Trophoblast cell (in vitro differentiated cells and primary cell): ENCODE measurements around the gene BMP2K.

Experiments
- DNase-seq, 2 donors: peaks; one replicate each; pipeline ENCODE4 v3.0.0-alpha.2; 2016
- H2AFZ ChIP-seq: 2 replicates; pipeline ENCODE4 v1.6.1; 2013; ENCODE audit warnings: low read length, moderate library complexity, mild to moderate bottlenecking; ENCODE audit not compliant: insufficient read depth, poor library complexity
- H2AK5ac ChIP-seq: 2 replicates; pipeline ENCODE4 v1.6.1; 2013; ENCODE audit warnings: mild to moderate bottlenecking, low read length
- H2BK120ac ChIP-seq: 2 replicates; pipeline ENCODE4 v1.6.1; 2013; ENCODE audit warnings: low read length, mild to moderate bottlenecking, moderate library complexity; ENCODE audit not compliant: insufficient read depth, poor library complexity
- H2BK12ac ChIP-seq: 2 replicates; pipeline ENCODE4 v1.6.1; 2013; ENCODE audit warnings: mild to moderate bottlenecking, low read length, moderate library complexity
- H2BK5ac ChIP-seq: 2 replicates; pipeline ENCODE4 v1.6.1; 2013; ENCODE audit warnings: low read length, low read depth, moderate library complexity, mild to moderate bottlenecking; ENCODE audit not compliant: poor library complexity
- H3K14ac ChIP-seq: 2 replicates; pipeline ENCODE4 v1.6.1; 2013; ENCODE audit warnings: mild to moderate bottlenecking, low read length
- H3K18ac ChIP-seq: 2 replicates; pipeline ENCODE4 v1.6.1; 2013; ENCODE audit warnings: mild to moderate bottlenecking, low read length
- H3K23ac ChIP-seq: 2 replicates; pipeline ENCODE4 v1.6.1; 2013; ENCODE audit warnings: low read length
- H3K27ac ChIP-seq: 2 replicates; pipeline ENCODE4 v1.5.1; 2013; ENCODE audit warnings: low read depth, mild to moderate bottlenecking, inconsistent platforms, low read length, moderate library complexity
- H3K27me3 ChIP-seq: 2 replicates; pipeline ENCODE4 v1.6.1; 2013; ENCODE audit warnings: inconsistent platforms, mild to moderate bottlenecking, low read length, moderate library complexity; ENCODE audit not compliant: insufficient read depth
- H3K36me3 ChIP-seq, 2 experiments: 1 replicate in 1 of 2; 2 replicates in 1 of 2; pipeline ENCODE4 v1.6.1; 2013; ENCODE audit warnings: low read length in 2 of 2, mild to moderate bottlenecking in 2 of 2, moderate library complexity in 1 of 2; ENCODE audit not compliant: insufficient read depth in 2 of 2, control insufficient read depth in 1 of 2
- H3K4ac ChIP-seq: 2 replicates; pipeline ENCODE4 v1.6.1; 2013; ENCODE audit warnings: low read depth, mild to moderate bottlenecking, low read length, moderate library complexity
- H3K4me1 ChIP-seq, 2 experiments: 1 replicate in 1 of 2; 2 replicates in 1 of 2; pipeline ENCODE4 v1.6.1; 2013; ENCODE audit warnings: low read length in 2 of 2, mild to moderate bottlenecking in 2 of 2, moderate library complexity in 1 of 2; ENCODE audit not compliant: insufficient read depth in 2 of 2, control insufficient read depth in 1 of 2
- H3K4me2 ChIP-seq: 2 replicates; pipeline ENCODE4 v1.6.1; 2013; ENCODE audit warnings: inconsistent platforms, mild to moderate bottlenecking, low read length, moderate library complexity
- H3K4me3 ChIP-seq: 2 replicates; pipeline ENCODE4 v1.5.1; 2013; ENCODE audit warnings: mild to moderate bottlenecking, low read depth, low read length, inconsistent platforms
- H3K79me1 ChIP-seq: one replicate; pipeline ENCODE4 v1.6.1; 2013; ENCODE audit warnings: low read length
- H3K79me2 ChIP-seq: 2 replicates; pipeline ENCODE4 v1.6.1; 2013; ENCODE audit warnings: low read length, mild to moderate bottlenecking; ENCODE audit not compliant: control insufficient read depth, insufficient read depth, poor library complexity
- H3K9ac ChIP-seq: 2 replicates; pipeline ENCODE4 v1.6.1; 2013; ENCODE audit warnings: mild to moderate bottlenecking, low read length
- H3K9me3 ChIP-seq: 2 replicates; pipeline ENCODE4 v1.6.1; 2013; ENCODE audit warnings: low read depth, mild to moderate bottlenecking, control low read depth, inconsistent platforms, low read length; ENCODE audit not compliant: insufficient read depth
- H4K12ac ChIP-seq: 2 replicates; pipeline ENCODE4 v1.6.1; 2013; ENCODE audit warnings: low read depth, mild to moderate bottlenecking, low read length, moderate library complexity
- H4K8ac ChIP-seq: 2 replicates; pipeline ENCODE4 v1.6.1; 2013; ENCODE audit warnings: low read depth, mild to moderate bottlenecking, low read length, moderate library complexity
- H4K91ac ChIP-seq: one replicate; pipeline ENCODE4 v1.6.1; 2013; ENCODE audit warnings: low read depth, mild to moderate bottlenecking, low read length, moderate library complexity
- WGBS: extraction: QIAGEN DNeasy Blood & Tissue Kit; methylation state at CpG from one replicate; pipeline ENCODE4 v1.1.7; 2013; ENCODE audit warnings: missing lambda C conversion rate; ENCODE audit not compliant: insufficient read length, insufficient coverage; ENCODE audit errors: extremely low coverage; 5-methylcytosine and 5-hydroxymethylcytosine counted together

Gene BMP2K

GRCh38 chr4:78809295-78809694 lies 33.1 kb downstream of the BMP2K start:
- Histone ChIP-seq H3K4me3 (no peak overlapping the region), H3K4me1 (peaks cover 0 to 4% of the 10 kb centered on the region in 2 experiments)

GRCh38 chr4:78809928-78810835 lies 34.0 kb downstream of the BMP2K start:
- no peak overlapping the region for H3K4ac ChIP-seq

More at GRCh38 chr4:78809295-78809694, 33.1 kb downstream of the BMP2K start:
- no peak overlapping the region for H2AFZ ChIP-seq
- H3K14ac ChIP-seq, result no peak overlapping the region
- peak overlapping the region; percentile 10 for H3K18ac ChIP-seq
- no peak overlapping the region for H3K4ac ChIP-seq
- no peak overlapping the region for H4K12ac ChIP-seq
- no peak overlapping the region for H3K9ac ChIP-seq
- H3K79me2 ChIP-seq, result no peaks in the 10 kb centered on the region
- no peak for DNase-seq
- no peak overlapping the region for H3K27ac ChIP-seq
- H2BK120ac ChIP-seq, result no peak overlapping the region
- H3K36me3 ChIP-seq, result no peaks in the 10 kb centered on the region
- no peaks in the 10 kb centered on the region for H3K27me3 ChIP-seq
- WGBS, result no CpG with 5 or more reads among the region's 2 CpGs
- no peak overlapping the region for H2BK12ac ChIP-seq
- H3K79me1 ChIP-seq, result no peaks in the 10 kb centered on the region
- no peak overlapping the region for H4K8ac ChIP-seq
- H3K23ac ChIP-seq, result no peak overlapping the region
- H3K9me3 ChIP-seq, result no peaks in the 10 kb centered on the region
- no peak overlapping the region for H2AK5ac ChIP-seq
- no peak overlapping the region for H2BK5ac ChIP-seq
- no peak overlapping the region for H3K4me2 ChIP-seq
- H4K91ac ChIP-seq, result no peak overlapping the region

GRCh38 chr4:78811034-78811433 lies 34.9 kb downstream of the BMP2K start:
- H2BK5ac ChIP-seq, result no peak overlapping the region
- H3K4me1 ChIP-seq, result peaks cover 0 to 4% of the 10 kb centered on the region in 2 experiments
- H4K8ac ChIP-seq, result no peak overlapping the region
- no peak overlapping the region for H3K9ac ChIP-seq
- no peaks in the 10 kb centered on the region for H3K9me3 ChIP-seq
- no peak overlapping the region for H2BK120ac ChIP-seq
- no peak overlapping the region for H3K23ac ChIP-seq
- no peak overlapping the region for H3K18ac ChIP-seq
- no peak overlapping the region for H3K4ac ChIP-seq
- no peak overlapping the region for H4K12ac ChIP-seq
- H2BK12ac ChIP-seq, result no peak overlapping the region
- H3K4me3 ChIP-seq, result no peak overlapping the region
- WGBS, result no CpG with 5 or more reads among the region's 2 CpGs
- no peak overlapping the region for H3K14ac ChIP-seq
- H3K79me2 ChIP-seq, result no peaks in the 10 kb centered on the region
- no peaks in the 10 kb centered on the region for H3K79me1 ChIP-seq
- H4K91ac ChIP-seq, result no peak overlapping the region
- H2AFZ ChIP-seq, result no peak overlapping the region
- DNase-seq, result peak in 1 of 2 donors; percentile 10
- H3K27me3 ChIP-seq, result no peaks in the 10 kb centered on the region
- no peak overlapping the region for H3K4me2 ChIP-seq
- H2AK5ac ChIP-seq, result no peak overlapping the region
- H3K36me3 ChIP-seq, result no peaks in the 10 kb centered on the region
- H3K27ac ChIP-seq, result no peak overlapping the region

More at GRCh38 chr4:78809928-78810835, 34.0 kb downstream of the BMP2K start:
- H2BK5ac ChIP-seq, result no peak overlapping the region
- no peak overlapping the region for H3K4me3 ChIP-seq
- H2AK5ac ChIP-seq, result no peak overlapping the region
- H2BK120ac ChIP-seq, result no peak overlapping the region
- H4K12ac ChIP-seq, result no peak overlapping the region
- H2AFZ ChIP-seq, result no peak overlapping the region
- no peaks in the 10 kb centered on the region for H3K79me1 ChIP-seq
- H3K14ac ChIP-seq, result no peak overlapping the region
- H3K4me1 ChIP-seq, result peaks cover 0 to 4% of the 10 kb centered on the region in 2 experiments
- DNase-seq, result peak in 1 of 2 donors; percentile 30
- no peaks in the 10 kb centered on the region for H3K36me3 ChIP-seq
- no peak overlapping the region for H3K23ac ChIP-seq
- H2BK12ac ChIP-seq, result no peak overlapping the region
- no peak overlapping the region for H4K8ac ChIP-seq
- no peak overlapping the region for H3K18ac ChIP-seq
- no peak overlapping the region for H4K91ac ChIP-seq
- no peak overlapping the region for H3K4me2 ChIP-seq
- no peaks in the 10 kb centered on the region for H3K79me2 ChIP-seq
- H3K27me3 ChIP-seq, result no peaks in the 10 kb centered on the region
- no peak overlapping the region for H3K9ac ChIP-seq
- no peaks in the 10 kb centered on the region for H3K9me3 ChIP-seq
- no peak overlapping the region for H3K27ac ChIP-seq
- no CpG with 5 or more reads among the region's 7 CpGs for WGBS

- Histone ChIP-seq H2BK5ac (no peak overlapping the region), H3K36me3 (no peaks in the 10 kb centered on the region), H3K79me1 (no peaks in the 10 kb centered on the region), H3K27ac (no peak overlapping the region), H3K4me3 (no peak overlapping the region), H2AK5ac (no peak overlapping the region), H4K91ac (no peak overlapping the region), H4K8ac (no peak overlapping the region), H3K79me2 (no peaks in the 10 kb centered on the region), H3K23ac (no peak overlapping the region), H2BK12ac (no peak overlapping the region), H2BK120ac (no peak overlapping the region), H3K4me2 (no peak overlapping the region), H3K27me3 (no peaks in the 10 kb centered on the region), H3K9ac (no peak overlapping the region), H2AFZ (no peak overlapping the region), H3K4ac (no peak overlapping the region), H4K12ac (no peak overlapping the region), H3K14ac (no peak overlapping the region), H3K18ac (no peak overlapping the region), H3K9me3 (no peaks in the 10 kb centered on the region), H3K4me1 (no peaks in the 10 kb centered on the region)
- DNase-seq, result no peak
- no CpG with 5 or more reads among the region's 4 CpGs for WGBS
These were observed 42.5 kb downstream of the BMP2K start for GRCh38 chr4:78818530-78819079.
